A549 (cell line): Measurements from ENCODE around the gene OCSTAMP. TPM values are rescaled to one million over a fixed set of nuclear protein-coding genes. Genes with fewer than 3 reads are reported as not detected.

Experiments used
- ATAC-seq, 2 experiments: fragments of 200-7000 bp in 1 of 2; fragments of >200 bp in 1 of 2; cut with Nextera tagmentation in 1 of 2; cut with Tn5 transposase in 1 of 2; 3 replicates each; pipeline versions ENCODE4 v1.8.0 to v1.9.1; 2018 to 2020; ENCODE audit warnings: mild to moderate bottlenecking in 1 of 2, moderate library complexity in 1 of 2
- CTCF ChIA-PET: fragments of 300-600 bp; sonication (Branson Sonifier 250); formaldehyde crosslinking; extraction: SDS; loops from one replicate; lab custom pipeline; 2021; ENCODE audit warnings: antibody characterized with exemption, inconsistent platforms; lab: Yijun Ruan, JAX
- POLR2A ChIA-PET: fragments of 350-600 bp; formaldehyde crosslinking; extraction: SDS; loops from one replicate; lab custom pipeline; 2021; ENCODE audit warnings: antibody characterized with exemption, inconsistent platforms; lab: Yijun Ruan, JAX
- DNase-seq, 2 experiments: peaks; one replicate each; pipeline versions ENCODE4 v3.0.0 to v3.0.0-alpha.2; 2011 to 2016; ENCODE audit warnings: low read depth in 1 of 2, low spot score in 1 of 2
- FAIRE-seq: peaks from 2 replicates; lab custom pipeline; 2011; peaks lifted over from hg19 to GRCh38; lab: Jason Lieb, UNC
- H3K27ac ChIP-seq, 2 experiments: fragments of >200 bp; sonication (Bioruptor Twin); formaldehyde crosslinking; 3 replicates each; pipeline ENCODE4 v1.5.1; 2016 to 2017
- H3K4me1 ChIP-seq: fragments of >200 bp; sonication (Bioruptor Twin); formaldehyde crosslinking; 3 replicates; pipeline ENCODE4 v1.6.1; 2016
- H3K4me2 ChIP-seq: fragments of >200 bp; sonication (Bioruptor Twin); formaldehyde crosslinking; 3 replicates; pipeline ENCODE4 v1.6.1; 2016
- H3K4me3 ChIP-seq: fragments of >200 bp; sonication (Bioruptor Twin); formaldehyde crosslinking; 3 replicates; pipeline ENCODE4 v1.5.1; 2016
- H3K9me3 ChIP-seq: fragments of >200 bp; sonication (Bioruptor Twin); formaldehyde crosslinking; 3 replicates; pipeline ENCODE4 v1.6.1; 2016
- BHLHE40 ChIP-seq: IDR thresholded peaks from 2 replicates; pipeline ENCODE4 v1.6.1; 2012; ENCODE audit warnings: low read depth, low read length, inconsistent platforms
- CEBPB ChIP-seq, 2 experiments: fragments of >200 bp in 1 of 2; sonication (Bioruptor Twin) in 1 of 2; formaldehyde crosslinking in 1 of 2; IDR thresholded peaks; 2 replicates each; pipeline ENCODE4 v1.6.1; 2012 to 2016
- CHD2 ChIP-seq: fragments of 150-350 bp; IDR thresholded peaks from 2 replicates; pipeline ENCODE4 v1.6.1; 2014; ENCODE audit warnings: low read length; ENCODE audit not compliant: partially characterized antibody
- EHMT2 ChIP-seq: fragments of 200-600 bp; sonication (generic); IDR thresholded peaks from 2 replicates; pipeline ENCODE4 v1.6.1; 2016; ENCODE audit warnings: antibody characterized with exemption, low read depth, mild to moderate bottlenecking, moderate library complexity
- ESRRA ChIP-seq: fragments of 150-350 bp; IDR thresholded peaks from 2 replicates; pipeline ENCODE4 v1.6.1; 2014; ENCODE audit warnings: mild to moderate bottlenecking, low read length, borderline replicate concordance
- FOSL2 ChIP-seq, 2 experiments: fragments of 450-650 bp in 1 of 2; fragments of >200 bp in 1 of 2; sonication (Bioruptor Twin) in 1 of 2; formaldehyde crosslinking; IDR thresholded peaks; 2 replicates each; pipeline versions ENCODE4 v1.5.0 to v1.6.1; 2016 to 2020; ENCODE audit warnings: mild to moderate bottlenecking in 1 of 2, moderate library complexity in 1 of 2
- HOXB13 ChIP-seq: fragments of 250-450 bp; sonication (Bioruptor Pico); IDR thresholded peaks from 2 replicates; pipeline ENCODE4 v1.5.0; 2020; ENCODE audit warnings: low read depth, mild to moderate bottlenecking, moderate library complexity
- HOXB5 ChIP-seq: fragments of 250-450 bp; sonication (Bioruptor Pico); IDR thresholded peaks from 2 replicates; pipeline ENCODE4 v1.5.0; 2020; ENCODE audit warnings: mild to moderate bottlenecking, moderate library complexity
- JUNB ChIP-seq: fragments of >200 bp; sonication (Bioruptor Twin); formaldehyde crosslinking; IDR thresholded peaks from 2 replicates; pipeline ENCODE4 v1.6.1; 2016
- MAZ ChIP-seq: fragments of 150-350 bp; IDR thresholded peaks from 2 replicates; pipeline ENCODE4 v1.6.1; 2014; ENCODE audit warnings: antibody characterized with exemption, low read depth, low read length, borderline replicate concordance
- NFE2L2 ChIP-seq: fragments of 150-350 bp; conservative IDR thresholded peaks from 2 replicates; pipeline ENCODE4 v1.6.1; 2014; ENCODE audit warnings: low read length
- PHF8 ChIP-seq: fragments of 200-600 bp; sonication (generic); IDR thresholded peaks from 2 replicates; pipeline ENCODE4 v1.6.1; 2016; ENCODE audit warnings: low read depth, mild to moderate bottlenecking, antibody characterized with exemption, moderate library complexity, borderline replicate concordance
- POLR2AphosphoS2 ChIP-seq: conservative IDR thresholded peaks from 2 replicates; pipeline ENCODE4 v1.6.1; 2012; ENCODE audit warnings: low read length, improper control_type of control experiment, inconsistent platforms
- RCOR1 ChIP-seq: fragments of 150-350 bp; IDR thresholded peaks from 2 replicates; pipeline ENCODE4 v1.6.1; 2014; ENCODE audit warnings: antibody characterized with exemption, low read length, low read depth
- TP53 ChIP-seq: fragments of 250-450 bp; sonication (Bioruptor Pico); IDR thresholded peaks from 2 replicates; pipeline ENCODE4 v1.5.0; 2021; ENCODE audit warnings: mild to moderate bottlenecking, moderate library complexity
- ZC3H11A ChIP-seq: fragments of 450-650 bp; IDR thresholded peaks from 2 replicates; pipeline ENCODE4 v1.6.1; 2014; ENCODE audit warnings: antibody characterized with exemption, mild to moderate bottlenecking
- ZNF302 ChIP-seq: fragments of 250-450 bp; sonication (Bioruptor Pico); IDR thresholded peaks from 2 replicates; pipeline ENCODE4 v1.9.0; 2021; ENCODE audit warnings: inconsistent platforms, mild to moderate bottlenecking, moderate library complexity
- ZSCAN20 ChIP-seq: fragments of 250-450 bp; sonication (Bioruptor Pico); IDR thresholded peaks from 2 replicates; pipeline ENCODE4 v1.8.0; 2022; ENCODE audit warnings: mild to moderate bottlenecking, moderate library complexity
- WGBS: methylation state at CpG from one replicate; pipeline ENCODE4 v1.1.6; 2017; ENCODE audit errors: missing lambda C conversion rate; 5-methylcytosine and 5-hydroxymethylcytosine counted together
- polyA plus RNA-seq, 4 experiments: library from polyadenylated mRNA; depleted of rRNA in 3 of 4; stranded (reverse); fragments of >200 nt; fragmentation: RNase III in 1 of 4; extraction: RNeasy Plus Mini Kit Qiagen cat#74134 plus additional on column Dnase treatment in 1 of 4; gene quantifications; 2 replicates in 3 of 4; 3 replicates in 1 of 4; pipeline ENCODE4 v1.2.3, GENCODE V29; 2011 to 2017
- TF ChIP-seq, protein P1 (sequence below): IDR thresholded peaks from 2 replicates; pipeline ENCODE4 v1.6.1; 2012
- TF ChIP-seq, protein P2 (sequence below): fragments of 150-350 bp; IDR thresholded peaks from 2 replicates; pipeline ENCODE4 v1.6.1; 2014; ENCODE audit warnings: low read depth, mild to moderate bottlenecking, low read length
- TF ChIP-seq, protein P3 (sequence below): fragments of 250-450 bp; sonication (Bioruptor Pico); IDR thresholded peaks from 2 replicates; pipeline ENCODE4 v1.5.0; 2021; ENCODE audit warnings: mild to moderate bottlenecking, moderate library complexity, borderline replicate concordance
- TF ChIP-seq, protein P4 (sequence below): fragments of >200 bp; sonication (Bioruptor Twin); formaldehyde crosslinking; IDR thresholded peaks from 3 replicates; pipeline ENCODE4 v1.6.1; 2016

OCSTAMP gene
- polyA plus RNA-seq, 2 of the 4 experiments (the other 2 are of a cell fraction) = not detected

DNA sequence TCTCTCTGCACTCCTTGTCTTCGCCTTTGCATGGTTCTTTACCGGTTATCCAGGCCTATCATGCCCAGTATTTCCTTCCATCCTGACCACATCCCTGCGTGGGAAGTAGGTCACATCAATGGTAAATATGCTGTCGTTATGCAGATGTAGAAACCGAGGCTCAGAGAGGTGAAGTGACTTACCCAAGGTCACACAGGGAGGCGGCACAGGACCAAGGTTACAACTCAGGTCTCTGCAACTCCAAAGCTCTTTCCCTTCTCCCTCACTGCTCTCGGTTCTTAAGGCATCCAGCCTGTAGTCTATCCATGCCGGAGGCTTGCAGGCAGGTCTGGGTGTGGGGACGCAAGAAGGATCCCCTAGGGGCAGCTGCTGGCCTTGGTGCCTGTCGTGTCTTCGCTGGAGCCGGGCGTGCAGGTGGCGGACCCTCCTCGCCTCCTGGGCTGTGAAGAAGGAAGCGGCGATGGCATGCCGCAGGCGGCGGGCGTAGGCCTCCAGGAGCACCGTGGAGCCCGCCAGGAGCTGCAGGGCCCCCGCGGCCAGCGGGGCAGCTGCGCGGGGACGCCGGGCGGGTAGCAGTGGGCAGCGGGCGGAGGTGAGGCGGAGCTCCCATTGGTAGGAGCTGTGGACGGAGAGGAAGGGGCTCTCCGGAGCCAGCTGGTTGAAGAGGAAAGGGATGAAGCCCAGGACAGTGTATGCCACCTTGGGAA, 9.1 kb downstream of the OCSTAMP start:
- DNase-seq (no peak), FAIRE-seq (no peak)
- 43% methylated on average over 14 of the region's 36 CpGs for WGBS
- no peaks in the 10 kb centered on the region for H3K4me1 ChIP-seq
- TF ChIP-seq TP53 (CRISPR knock-in tag) = no peak
- no peak for TF ChIP-seq EHMT2
- no peak for TF ChIP-seq BHLHE40
- TF ChIP-seq, protein P1, sequence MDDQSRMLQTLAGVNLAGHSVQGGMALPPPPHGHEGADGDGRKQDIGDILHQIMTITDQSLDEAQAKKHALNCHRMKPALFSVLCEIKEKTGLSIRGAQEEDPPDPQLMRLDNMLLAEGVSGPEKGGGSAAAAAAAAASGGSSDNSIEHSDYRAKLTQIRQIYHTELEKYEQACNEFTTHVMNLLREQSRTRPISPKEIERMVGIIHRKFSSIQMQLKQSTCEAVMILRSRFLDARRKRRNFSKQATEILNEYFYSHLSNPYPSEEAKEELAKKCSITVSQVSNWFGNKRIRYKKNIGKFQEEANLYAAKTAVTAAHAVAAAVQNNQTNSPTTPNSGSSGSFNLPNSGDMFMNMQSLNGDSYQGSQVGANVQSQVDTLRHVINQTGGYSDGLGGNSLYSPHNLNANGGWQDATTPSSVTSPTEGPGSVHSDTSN = no peak
- TF ChIP-seq, protein P2, sequence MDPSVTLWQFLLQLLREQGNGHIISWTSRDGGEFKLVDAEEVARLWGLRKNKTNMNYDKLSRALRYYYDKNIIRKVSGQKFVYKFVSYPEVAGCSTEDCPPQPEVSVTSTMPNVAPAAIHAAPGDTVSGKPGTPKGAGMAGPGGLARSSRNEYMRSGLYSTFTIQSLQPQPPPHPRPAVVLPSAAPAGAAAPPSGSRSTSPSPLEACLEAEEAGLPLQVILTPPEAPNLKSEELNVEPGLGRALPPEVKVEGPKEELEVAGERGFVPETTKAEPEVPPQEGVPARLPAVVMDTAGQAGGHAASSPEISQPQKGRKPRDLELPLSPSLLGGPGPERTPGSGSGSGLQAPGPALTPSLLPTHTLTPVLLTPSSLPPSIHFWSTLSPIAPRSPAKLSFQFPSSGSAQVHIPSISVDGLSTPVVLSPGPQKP = no peak
- TF ChIP-seq, protein P3, sequence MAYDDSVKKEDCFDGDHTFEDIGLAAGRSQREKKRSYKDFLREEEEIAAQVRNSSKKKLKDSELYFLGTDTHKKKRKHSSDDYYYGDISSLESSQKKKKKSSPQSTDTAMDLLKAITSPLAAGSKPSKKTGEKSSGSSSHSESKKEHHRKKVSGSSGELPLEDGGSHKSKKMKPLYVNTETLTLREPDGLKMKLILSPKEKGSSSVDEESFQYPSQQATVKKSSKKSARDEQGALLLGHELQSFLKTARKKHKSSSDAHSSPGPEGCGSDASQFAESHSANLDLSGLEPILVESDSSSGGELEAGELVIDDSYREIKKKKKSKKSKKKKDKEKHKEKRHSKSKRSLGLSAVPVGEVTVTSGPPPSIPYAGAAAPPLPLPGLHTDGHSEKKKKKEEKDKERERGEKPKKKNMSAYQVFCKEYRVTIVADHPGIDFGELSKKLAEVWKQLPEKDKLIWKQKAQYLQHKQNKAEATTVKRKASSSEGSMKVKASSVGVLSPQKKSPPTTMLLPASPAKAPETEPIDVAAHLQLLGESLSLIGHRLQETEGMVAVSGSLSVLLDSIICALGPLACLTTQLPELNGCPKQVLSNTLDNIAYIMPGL (CRISPR knock-in tag) = no peak
- no peak for TF ChIP-seq POLR2AphosphoS2
- no peak for TF ChIP-seq ZC3H11A
- no peak for TF ChIP-seq CEBPB (IDR thresholded peaks at IDR 0.05)
- TF ChIP-seq CHD2 = no peak
- TF ChIP-seq PHF8 = no peak
- TF ChIP-seq, protein P4, sequence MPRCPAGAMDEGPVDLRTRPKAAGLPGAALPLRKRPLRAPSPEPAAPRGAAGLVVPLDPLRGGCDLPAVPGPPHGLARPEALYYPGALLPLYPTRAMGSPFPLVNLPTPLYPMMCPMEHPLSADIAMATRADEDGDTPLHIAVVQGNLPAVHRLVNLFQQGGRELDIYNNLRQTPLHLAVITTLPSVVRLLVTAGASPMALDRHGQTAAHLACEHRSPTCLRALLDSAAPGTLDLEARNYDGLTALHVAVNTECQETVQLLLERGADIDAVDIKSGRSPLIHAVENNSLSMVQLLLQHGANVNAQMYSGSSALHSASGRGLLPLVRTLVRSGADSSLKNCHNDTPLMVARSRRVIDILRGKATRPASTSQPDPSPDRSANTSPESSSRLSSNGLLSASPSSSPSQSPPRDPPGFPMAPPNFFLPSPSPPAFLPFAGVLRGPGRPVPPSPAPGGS = no peak
- no peak for TF ChIP-seq HOXB13 (CRISPR knock-in tag)
- TF ChIP-seq NFE2L2 = no peak
- TF ChIP-seq JUNB = no peak
- no peak for TF ChIP-seq MAZ
- TF ChIP-seq ZNF302 (CRISPR knock-in tag) = no peak
- TF ChIP-seq FOSL2 (IDR thresholded peaks at IDR 0.05) = no peak
- no peak for TF ChIP-seq FOSL2 (CRISPR knock-in tag; IDR thresholded peaks at IDR 0.05)
- TF ChIP-seq, all 56 proteins: peak for 0
- POLR2A ChIA-PET = no interaction called here
- Histone ChIP-seq H3K27ac (no peak overlapping the region), H3K4me3 (no peak overlapping the region), H3K4me2 (no peak overlapping the region), H3K9me3 (no peaks in the 10 kb centered on the region)
- CTCF ChIA-PET = interaction anchor here (1.1 to 1.9 kb wide), 2 partner anchors 20 kb away, joined by 3 to 8 read pairs; no protein-coding TSS in a partner anchor
- no peak for ATAC-seq

DNA sequence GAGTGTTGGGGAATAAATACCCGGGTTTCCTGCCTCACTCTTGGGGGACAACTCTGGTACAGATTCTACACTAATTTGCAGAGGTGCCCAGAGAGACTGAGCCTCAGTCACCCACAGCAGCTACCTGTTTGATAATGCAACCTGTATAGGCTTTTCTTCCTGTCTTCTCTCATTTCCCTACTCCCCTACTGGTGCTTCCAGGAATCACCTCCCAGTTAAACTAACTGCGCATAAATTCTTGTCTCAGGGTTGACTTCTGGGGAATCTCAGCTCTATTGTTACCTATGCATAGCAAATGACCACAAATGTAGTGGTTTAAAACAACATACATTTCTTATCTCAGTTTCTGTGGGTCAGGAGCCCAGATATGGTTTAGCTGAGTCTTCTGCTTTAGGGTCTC, 11.3 kb downstream of the OCSTAMP start:
- WGBS = 0% methylated on average over 2 of the region's 2 CpGs
- no peak for DNase-seq
- no peak for FAIRE-seq
- no peaks in the 10 kb centered on the region for H3K9me3 ChIP-seq
- H3K4me2 ChIP-seq = no peak overlapping the region
- no peak overlapping the region for H3K4me3 ChIP-seq
- H3K4me1 ChIP-seq = no peaks in the 10 kb centered on the region
- no peak for TF ChIP-seq HOXB5
- no peak for TF ChIP-seq ZNF302 (CRISPR knock-in tag)
- TF ChIP-seq CEBPB (IDR thresholded peaks at IDR 0.05) = no peak
- no peak for TF ChIP-seq ESRRA
- TF ChIP-seq RCOR1 = no peak
- no peak for TF ChIP-seq ZSCAN20 (CRISPR knock-in tag)
- ChIA-PET POLR2A (no interaction called here), CTCF (interaction anchor here (0.6 to 1.6 kb wide), 4 partner anchors 23 to 407 kb away, joined by 3 to 8 read pairs (median 4); no protein-coding TSS in a partner anchor)
- 0 out of 6 replicates have a peak, but pooled peaks of 1 of the 2 experiments have one; percentile 39 for ATAC-seq
- no peak overlapping the region for H3K27ac ChIP-seq
